Anterior cingulate cortex (tissue), 58 donors: ENCODE results near the gene TBC1D22A.

Source experiments
- DNase-seq, 58 donors: peaks; one replicate each; lab custom pipeline; 2025; lab: John Stamatoyannopoulos, UW

Gene TBC1D22A

GRCh38 chr22:47150426-47150825 lies 388.0 kb downstream of the TBC1D22A start:
- no peak for DNase-seq

DNA sequence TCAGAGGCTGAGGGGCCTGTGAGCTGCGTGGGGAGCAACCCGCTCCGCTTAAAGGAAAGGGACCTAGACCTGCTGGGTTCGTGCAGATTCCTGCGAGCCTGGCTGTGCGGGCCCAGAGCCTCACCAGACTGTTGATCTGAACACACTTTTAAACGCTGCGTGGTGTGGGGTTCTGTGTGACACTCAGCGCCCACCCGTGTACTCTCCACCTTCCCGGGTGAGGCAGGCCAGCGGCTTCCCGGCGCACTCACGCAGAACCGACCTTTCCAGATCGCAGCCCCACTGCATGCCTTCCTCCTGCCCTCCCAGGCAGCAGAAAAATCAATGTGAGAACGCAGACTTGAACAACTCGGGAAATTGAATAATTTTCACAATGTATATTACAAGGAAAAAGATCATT lies 388.6 kb downstream of the TBC1D22A start:
- DNase-seq = no peak

DNA sequence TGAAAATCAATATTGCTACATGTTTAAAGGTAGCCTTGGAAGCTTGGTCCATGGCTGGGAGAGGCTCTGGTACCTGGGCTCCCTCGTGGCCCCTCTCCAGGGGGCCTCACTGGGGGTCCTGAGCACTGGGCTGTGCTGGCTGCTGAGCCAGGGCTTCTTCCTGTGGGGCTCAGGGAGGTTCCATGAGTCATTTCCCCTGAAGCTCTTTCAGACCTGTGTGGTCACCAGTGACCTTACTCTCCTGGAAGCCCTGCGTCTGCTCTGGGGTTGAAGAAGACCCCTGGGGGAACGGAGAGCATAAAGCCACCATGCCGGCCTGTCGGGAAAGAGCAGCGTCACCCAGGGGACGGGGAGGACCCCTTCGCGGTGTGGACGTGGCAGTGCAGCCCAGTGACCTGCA lies 389.0 kb downstream of the TBC1D22A start:
- no peak for DNase-seq

GRCh38 chr22:47152236-47152635 lies 389.8 kb downstream of the TBC1D22A start:
- no peak for DNase-seq

DNA sequence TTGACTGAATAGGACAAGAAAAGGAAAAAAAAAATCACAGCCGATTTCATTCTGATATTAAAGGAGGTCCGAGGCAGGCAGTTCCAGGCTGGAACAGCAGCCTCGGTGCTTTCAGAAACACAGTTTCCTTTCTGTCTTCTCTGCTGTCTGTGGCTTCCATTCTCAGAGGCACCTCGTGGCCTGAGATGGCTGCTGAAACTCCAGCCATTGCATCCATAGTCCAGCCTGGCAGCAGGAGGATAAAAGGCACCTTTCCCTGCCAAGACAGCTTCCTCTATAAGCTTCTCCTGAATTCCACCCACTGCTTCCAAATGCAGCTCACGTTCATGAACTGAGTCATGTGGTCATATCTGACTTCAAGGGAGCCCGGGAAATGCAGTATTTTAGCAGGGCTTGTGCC lies 390.5 kb downstream of the TBC1D22A start:
- DNase-seq = no peak

DNA sequence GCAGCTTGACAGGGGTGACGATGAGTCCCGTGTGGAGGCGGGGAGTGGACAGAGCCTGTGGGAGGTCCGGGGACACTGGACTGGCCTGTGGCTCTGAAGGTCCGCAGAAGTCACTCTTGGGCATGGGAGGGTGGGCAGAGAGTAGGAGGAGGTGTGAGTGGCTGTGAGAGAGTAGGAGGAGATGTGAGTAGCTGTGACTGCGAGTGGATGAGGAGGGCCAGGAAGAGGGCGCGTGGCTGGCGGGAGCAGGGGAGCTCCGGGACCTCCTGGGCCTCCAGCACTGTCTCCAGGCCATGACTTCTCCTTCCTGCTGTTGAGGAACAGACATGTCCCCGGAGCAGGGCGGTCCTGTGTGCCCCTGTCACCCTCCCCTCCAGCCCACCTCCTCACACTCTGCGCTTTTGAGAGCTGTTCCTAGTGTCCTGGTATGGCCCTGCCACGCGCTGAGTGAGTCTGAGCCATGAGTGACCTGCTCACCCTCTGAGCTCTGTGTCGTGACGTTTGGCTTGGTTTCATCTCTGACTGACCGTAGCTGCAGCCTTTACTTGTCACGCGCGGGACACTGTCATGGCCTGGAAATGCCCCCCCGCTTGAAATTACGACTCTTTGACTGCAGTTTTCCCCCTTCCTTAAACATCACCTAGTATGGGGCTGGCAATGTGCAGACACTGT lies 391.5 kb downstream of the TBC1D22A start:
- DNase-seq = no peak

DNA sequence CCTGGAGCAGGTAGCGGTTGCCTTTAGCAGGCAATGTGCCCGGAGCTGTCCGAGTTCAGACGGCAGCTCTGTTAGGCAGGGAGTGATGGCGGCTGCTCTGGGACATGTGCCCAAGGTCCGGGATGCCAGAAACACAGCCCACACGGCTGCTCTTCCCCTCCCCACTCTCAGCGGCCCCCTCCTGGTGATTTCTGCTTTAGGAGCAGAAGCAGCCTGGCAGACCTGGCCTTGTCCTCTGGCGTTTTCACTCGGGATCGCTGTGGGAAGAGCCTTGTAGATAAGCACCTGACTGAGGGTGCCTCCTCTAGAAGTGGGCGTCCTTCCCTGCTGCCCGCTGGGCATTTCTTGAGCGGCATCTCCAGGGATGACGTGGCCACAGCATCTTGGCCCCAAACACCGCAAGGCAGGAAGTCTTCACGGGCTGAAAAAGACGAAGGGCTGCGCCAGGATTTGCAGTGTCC lies 392.2 kb downstream of the TBC1D22A start:
- DNase-seq = peak in 51 of 58 donors; percentile 9 to 75 (median 51)

DNA sequence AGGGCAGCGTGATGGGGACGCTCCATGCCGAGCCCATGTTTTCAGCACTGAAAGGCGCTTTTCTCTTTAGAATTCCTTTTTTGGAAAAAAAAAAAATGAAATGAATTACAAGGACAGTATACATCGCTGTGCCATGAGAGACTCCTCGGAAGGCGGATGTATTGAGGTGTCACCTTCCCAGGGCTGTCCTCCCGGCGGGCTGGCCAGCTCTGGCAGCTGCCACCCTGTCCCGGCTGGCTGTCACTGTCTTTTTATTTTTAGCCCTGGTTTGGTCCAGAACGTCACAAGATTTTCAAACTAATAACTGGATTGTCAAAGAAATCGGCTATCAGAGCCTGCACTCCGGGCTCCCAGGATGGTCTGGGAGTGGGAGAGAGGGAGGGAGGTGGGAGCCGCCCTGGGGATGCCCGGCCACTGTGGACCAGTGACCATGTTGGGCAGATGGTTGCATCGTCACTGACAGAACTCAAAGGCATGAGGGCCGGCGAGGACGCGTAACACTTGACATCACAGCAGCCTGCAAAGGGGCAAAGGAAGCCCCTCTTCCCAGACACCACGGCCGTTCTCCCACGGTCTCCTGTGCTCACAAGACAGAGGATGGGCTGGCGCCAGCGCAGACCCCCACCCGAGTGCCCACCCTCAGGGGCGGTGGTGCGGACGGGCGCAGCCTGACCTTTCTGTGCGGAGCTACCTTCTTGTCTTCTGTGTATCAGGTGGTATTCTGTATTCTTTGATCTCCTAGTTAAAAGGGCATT lies 392.9 kb downstream of the TBC1D22A start:
- peak in 1 of 58 donors; percentile 23 for DNase-seq

GRCh38 chr22:47155912-47156311 lies 393.5 kb downstream of the TBC1D22A start:
- DNase-seq = no peak

DNA sequence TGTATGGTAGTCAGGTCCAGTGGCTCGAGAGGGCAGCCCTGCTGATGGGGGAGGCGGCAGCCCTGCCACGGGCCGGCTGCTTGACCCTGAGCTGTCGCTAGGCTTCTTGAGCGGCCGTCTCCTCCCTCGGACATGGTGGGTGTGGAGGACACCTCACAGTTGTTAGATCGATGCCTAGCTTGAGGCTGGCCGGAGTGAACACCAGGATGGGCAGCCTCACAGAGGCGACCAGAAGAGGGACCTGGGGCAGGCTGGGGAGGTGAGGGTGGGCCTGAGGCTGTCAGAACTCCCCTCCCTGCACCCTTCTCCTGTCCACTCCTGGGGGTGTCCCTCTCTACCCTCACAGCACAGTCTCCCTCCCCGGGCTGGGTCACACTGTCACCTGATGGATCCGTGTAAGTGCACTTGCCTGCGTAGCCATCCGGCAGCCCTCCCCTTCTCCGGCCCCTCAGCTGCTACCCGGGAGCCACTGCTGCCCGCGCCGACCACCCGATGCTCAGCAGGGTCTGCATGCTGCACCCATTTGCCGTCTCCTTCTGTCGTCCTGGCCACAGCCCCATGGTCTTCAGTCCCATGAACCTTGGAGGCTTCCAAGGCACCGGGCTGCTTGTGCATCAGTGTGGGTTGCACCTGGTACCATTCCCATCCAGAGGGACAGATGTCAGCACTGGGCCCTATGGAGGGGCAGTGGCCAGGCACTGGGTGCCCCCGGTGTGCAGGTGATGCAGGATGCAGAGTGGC lies 394.1 kb downstream of the TBC1D22A start:
- no peak for DNase-seq

DNA sequence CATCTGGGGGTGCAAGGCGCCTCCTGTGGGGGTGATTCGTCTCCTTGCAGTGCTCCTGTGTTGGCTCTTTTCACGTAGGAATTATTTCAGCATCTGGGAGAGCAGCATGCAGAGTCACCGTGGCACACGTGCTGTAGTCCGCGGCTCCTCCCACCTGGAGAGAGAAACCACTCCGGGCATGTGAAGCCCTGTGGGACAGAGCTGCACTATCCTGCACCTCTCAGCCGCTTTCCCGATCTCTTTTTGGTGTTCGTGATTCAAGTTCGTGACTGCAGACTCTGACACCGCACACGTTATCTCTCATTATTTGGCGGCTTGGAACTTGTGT lies 394.6 kb downstream of the TBC1D22A start:
- DNase-seq = no peak

- no peak for DNase-seq
Observed at GRCh38 chr22:47157486-47158270, 395.2 kb downstream of the TBC1D22A start.

DNA sequence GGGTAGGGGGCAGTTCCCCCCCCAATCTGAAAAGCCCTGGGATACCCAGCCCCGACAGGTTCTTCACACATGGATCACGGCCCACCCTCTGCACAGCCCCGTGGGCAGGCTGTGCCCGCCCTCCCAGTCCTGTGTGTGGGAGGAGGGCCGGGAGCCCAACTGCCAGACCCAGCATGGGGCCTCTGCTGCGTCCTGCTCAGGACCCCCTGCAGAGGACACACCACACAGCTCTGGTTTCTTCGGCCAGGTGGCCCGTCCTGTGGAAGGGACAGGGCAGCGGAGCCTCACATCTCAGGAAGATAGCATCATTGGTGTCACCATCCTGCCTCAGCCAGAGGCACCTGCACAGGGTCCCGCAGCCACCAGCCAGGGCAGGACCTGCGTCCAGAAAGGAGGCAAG lies 396.0 kb downstream of the TBC1D22A start:
- no peak for DNase-seq

GRCh38 chr22:47159592-47159991 lies 397.1 kb downstream of the TBC1D22A start:
- DNase-seq = no peak

DNA sequence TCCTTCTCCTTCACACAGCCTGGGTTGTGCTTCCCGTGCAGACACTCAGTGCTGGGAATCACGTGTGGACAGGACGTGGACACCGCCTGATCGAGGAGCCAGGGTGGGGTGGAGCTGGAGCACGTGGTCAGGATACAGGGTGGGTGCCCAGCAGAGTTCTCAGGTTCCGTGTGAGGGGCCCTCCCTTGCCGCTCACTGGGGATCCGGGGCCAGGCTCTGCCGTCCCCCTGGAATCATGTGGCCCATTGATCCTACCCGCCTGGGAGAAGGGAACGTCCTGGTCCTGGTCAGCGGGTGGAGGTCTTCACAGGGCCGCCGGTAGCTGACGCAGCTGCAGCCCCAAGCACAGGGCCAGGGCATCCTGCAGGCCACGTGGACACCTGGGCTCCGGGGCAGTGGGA lies 397.7 kb downstream of the TBC1D22A start:
- DNase-seq = no peak

DNA sequence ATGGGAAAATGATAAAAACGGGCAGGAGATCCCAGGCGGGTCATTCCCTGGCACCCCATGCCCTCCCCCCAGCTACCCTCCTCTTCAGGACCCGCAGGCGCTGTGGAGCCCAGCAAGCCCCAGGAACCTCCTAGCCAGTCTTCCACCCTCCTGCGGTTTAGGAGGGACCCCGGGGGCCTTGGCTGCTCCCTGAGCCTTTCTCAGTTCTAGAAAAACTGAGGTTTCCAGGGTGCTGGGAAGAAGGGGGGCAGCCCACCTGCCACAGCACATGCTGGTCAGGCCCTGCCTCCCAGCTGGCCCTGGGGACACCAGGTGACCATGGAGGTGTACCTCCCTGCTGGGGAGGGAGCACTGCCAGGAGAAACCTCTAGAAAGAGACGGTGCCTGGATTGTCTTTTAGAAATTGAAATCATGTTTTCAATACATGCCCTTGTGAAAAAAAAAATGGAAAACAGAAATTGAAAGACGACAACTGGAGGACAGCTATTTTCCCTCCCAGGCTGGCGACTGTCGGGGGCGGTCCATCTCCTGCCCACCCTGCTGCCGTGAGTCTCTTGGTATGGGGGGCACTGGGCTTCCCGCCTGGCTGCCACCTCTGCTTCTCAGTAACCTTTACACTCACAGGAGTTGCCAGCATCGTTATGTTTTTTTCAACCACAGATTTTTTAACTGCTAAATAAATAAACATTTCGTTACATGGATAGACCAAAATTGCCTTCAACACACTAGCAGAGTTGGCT lies 398.5 kb downstream of the TBC1D22A start:
- no peak for DNase-seq

DNA sequence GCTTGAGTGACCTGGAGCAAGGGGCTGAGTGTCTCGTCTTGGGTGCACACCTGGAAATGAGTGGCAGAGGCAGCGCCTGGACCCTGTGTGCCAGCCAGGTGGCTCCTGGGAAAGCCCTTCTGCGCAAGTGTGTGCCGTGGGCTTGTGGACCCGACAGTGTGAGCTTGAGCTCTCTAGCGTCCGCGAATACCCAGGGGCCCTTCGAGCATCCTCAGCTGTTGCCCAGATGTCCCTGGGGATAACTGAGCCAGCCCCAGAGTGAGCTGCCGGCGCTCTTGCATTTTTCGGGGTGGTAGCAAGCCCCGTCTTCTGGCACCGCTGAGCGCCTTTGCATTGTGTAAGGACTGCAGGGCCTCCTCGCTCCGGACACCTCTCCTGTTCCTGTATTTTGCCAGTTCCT lies 399.2 kb downstream of the TBC1D22A start:
- no peak for DNase-seq

GRCh38 chr22:47162865-47163264 lies 400.4 kb downstream of the TBC1D22A start:
- DNase-seq = no peak

- DNase-seq = no peak
Observed at GRCh38 chr22:47163481-47163855, 401.0 kb downstream of the TBC1D22A start.
